SIG-M5 treated with dmso at 0.1 percent for 504 hours (cell line): ENCODE measurements around the gene ELOVL6.
"Not testable (repeated sequence)": the region's sequence is repeated elsewhere in the genome, so short reads cannot be mapped to it uniquely, and the experiment has no call there.

Experiments
- DNase-seq: peaks from one replicate; lab custom pipeline; 2025; ENCODE audit not compliant: unreplicated experiment; lab: John Stamatoyannopoulos, UW

The ELOVL6 gene

DNA sequence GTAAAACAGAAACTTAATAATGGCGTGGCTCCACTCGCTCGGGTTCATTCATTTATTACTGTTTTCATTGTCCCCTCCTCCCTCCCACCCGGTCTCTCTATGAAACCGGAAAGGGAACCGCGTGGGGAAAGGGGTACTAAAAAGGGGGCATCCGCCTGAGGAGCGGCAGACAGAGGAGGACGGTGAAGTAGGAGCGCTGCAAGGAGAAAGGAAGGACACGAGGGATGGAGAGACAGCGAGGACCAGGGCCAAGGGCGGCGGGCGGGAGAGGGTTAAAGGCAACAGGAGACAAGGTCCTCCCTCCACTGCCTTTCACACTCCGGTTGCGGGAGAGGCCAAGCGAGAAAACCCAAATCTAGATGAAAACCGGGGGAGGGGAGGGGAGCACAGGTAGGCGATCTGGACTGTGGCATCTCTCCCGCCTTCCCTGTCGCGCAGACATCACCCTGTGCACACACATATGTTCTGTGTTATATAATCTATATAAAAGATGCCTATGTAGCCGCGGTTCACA, 829 bp downstream of the ELOVL6 start:
- DNase-seq, result peak; percentile 36

DNA sequence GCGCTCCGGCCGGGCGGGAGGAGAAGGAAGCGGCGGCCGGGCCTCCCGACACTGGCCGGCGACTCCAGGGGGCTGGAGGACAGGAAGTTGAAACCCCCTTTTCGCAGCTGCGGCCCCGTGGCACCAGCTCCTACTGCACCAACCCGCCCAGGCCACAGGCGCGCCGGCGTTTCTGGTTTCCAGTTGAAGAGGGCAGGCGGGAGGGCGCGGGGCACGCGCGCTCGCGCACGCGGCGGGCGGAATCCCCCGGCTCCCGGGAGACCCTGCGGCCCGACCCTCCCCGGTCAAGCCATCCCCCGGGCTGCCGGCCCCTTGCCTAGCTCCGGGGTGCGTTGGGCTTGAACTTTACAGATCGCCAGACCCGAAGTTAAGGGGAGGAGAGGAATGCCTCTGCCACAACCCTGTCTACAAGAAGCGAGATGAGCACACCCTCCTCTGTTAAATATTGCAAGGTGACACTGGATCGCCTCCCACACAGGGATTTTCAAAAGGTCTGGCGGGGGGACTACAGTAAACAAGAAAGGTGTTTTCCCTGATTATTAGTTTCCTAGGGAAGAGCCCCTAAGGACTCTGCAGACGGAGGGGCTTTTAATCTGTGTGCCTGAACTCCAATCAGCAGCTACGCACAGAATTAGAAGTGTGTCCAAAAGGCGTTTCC, 1.4 kb downstream of the ELOVL6 start:
- peak; percentile 36 for DNase-seq

DNA sequence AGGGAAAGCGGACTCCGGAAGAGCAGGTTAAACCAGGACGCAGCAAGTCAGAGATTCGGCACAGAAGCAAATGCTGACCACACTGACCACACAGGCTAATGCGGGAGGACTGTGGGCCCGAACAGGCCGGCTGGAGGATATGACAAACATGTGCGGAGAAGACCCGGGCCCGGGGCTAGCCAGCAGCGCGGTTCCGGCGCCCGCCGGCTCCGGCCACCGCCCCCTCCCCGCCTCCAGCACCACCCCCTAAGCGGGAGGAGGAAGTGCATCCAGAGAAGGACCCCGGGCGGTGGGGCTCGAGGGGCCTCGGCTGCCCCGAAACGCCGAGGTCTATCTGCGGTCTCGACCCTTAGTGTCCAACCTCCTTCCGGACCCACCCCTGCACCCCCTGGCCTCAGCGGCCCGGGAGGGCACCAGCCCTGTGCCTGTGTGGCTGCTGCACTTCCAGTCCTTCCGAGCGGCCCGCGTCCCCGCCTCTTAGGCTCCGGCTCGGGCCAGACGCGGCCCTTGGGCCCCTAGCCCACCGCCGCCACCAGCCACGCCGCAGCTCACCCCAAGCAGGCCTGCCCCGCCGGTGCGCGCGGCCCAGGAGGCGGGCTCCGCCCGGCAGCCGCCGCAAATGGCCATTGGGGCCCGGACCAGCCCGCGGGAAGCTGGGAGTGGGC, 2.1 kb downstream of the ELOVL6 start:
- peak; percentile 10 for DNase-seq

DNA sequence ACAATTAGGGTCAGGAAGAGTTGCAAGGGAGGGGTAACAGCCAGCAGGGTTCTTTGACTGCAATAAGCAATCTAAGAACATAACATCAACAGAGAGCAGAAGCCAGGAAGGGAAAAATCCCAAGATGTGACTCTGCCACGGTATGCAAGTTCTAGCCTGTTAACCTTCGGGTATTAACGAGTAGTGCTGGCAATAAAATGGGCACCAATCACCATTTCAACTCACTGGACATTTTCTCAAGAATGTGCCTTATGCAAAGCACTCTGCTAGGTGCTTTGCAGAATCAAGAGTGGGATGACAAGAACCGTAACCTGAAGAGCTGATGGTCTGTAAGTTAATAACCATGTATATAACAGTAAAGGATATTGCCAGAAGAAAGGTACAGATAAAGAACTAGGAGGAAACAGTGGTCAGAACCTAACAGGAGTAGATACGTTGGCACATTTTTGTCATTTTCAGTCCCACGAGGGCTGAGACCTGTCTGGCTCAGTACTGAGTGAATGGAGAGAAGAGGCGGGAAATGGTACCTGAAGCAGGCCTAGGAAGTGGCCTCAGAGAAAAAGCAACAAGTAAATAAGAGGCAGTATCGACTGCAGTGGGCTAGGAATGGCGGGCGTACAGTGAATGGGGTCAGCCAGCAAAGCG, 2.7 kb downstream of the ELOVL6 start:
- DNase-seq, result no peak

DNA sequence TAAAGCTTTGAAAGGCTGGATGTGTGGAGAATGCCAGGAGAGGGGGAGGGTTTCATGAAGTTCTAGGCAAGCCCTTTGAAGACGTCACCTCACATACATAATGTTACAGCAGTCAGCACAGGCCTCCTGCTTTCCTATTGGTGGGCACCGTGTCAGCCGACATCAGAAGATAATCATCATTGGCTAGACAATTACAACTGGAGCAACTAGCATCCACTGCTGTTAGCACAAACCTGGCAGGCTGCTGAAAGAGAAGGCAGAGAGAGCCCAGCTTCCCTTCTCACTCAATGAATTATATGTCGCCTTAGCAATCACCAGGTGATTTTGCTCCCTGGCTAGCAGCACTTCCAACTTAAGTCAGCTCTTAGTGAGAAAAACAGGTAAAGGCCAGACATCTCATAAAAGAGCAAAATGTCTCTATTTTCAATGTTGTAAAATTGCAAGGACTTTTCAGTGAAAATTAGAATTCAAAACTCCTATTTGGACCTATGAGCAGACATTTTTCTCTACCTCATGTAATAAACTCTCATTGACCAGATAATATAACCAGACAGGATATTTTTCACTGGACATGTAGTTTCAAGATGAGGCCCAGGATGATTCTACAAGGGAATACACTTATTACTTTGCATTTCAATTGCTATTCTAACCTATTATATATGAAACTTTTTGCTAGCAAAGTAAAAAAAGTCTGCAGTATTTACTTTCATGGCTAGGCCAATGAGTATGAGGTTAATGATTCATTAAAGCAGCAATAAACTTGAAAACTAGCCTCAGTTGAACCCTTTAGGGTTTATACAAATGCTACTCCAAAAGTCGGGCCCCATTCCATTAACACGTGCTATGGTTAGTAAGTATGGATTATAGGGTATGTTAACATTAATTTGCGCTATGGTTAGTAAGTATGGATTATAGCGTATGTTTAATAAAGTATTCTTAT, 4.3 kb downstream of the ELOVL6 start:
- peak; percentile 62 for DNase-seq

DNA sequence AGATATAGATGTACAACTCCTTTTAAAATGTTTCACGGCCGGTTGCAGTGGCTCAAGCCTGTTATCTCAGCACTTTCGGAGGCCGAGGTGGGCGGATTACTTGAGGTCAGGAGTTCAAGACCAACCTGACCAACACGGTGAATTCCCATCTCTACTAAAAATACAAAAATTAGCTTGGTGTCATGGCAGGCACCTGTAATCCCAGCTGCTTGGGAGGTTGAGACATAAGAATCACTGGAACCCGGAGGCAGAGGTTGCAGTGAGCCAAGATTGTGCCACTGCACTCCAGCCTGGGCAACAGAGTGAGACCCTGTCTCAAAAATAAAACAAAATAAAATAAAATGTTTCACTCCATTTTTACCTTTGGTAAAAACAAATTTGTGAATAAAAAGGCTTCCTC, 5.1 kb downstream of the ELOVL6 start:
- DNase-seq, result not testable (repeated sequence)

DNA sequence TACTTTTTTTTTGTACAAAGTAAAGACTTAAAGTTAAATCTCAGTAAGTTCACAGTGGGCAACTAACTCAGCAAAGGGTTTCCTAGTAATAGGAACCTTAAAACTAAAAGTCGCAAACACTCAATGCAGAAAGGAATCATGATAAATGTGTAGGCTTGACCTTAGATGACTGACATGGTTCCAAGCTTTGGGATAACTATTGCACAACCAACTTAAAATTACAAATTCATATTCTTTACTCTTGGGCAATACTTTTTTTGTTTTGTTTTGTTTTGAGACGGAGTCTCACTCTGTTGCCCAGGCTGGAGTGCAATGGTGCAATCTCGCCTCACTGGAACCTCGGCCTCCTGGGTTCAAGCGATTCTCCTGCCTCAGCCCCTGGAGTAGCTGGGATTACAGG, 8.2 kb downstream of the ELOVL6 start:
- DNase-seq, result no peak

DNA sequence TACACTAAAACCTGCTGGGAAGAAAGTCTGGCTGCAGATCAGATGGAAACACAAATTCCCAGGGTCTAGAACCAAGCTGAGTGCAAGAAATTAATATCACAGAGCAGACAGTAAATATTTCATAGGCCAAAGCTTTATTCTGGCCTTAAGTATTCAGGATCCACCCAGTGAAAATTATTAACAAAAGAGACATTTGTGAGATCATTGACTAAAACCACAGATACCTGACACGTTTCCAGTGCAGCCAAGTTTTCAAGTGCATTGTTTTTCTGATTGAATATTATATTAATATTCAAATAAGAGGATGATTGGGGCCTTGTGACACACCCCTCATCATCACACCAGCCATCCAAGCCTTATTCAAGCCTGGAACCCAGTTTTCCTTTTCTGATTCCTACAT, 10.3 kb downstream of the ELOVL6 start:
- no peak for DNase-seq

DNA sequence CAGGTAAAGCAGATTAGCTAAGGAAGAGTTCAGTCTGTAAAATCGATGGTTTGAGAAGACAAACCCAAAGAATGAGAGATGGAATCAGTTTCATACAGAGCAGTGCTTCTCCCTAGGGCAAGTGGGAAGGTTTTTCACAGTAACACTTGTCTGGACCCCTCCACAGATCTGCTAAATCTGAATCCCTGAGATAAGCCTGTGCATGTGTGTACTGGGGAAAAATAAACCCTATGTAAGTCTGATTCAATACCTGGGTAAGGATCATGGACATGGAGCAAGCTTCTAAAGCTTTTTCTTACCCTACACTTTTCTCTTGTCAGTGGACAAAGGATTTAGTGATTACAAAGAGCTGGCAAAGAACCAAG, 13.6 kb downstream of the ELOVL6 start:
- DNase-seq, result no peak

DNA sequence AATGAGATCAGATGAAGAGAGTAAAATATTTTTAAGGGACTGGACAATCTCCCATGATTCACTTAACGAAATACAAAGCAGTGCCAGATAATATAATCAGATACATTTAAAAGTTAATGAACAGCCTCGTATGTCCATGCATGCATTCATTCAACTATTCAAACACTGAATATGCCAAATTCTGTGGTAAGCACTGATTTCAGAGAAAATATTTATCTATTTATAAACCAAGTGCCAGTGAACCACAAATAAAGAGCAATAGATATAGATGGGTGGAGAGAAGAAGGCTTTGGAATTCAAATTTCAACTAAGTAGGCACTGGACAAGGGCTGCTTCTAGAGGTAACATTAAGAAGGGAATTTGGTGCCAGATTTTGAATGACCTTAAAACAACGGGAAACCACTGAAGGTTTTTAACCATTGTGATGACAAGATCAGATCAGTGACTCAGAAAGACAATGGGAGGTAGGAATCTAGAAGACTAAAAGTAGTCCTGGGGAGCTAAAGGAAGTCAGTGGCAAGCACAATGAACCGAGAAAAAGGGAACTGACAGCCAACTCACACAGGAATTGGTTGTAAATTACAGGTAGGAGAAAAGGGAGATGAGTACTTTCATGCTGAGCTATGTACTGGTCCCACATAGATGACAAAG, 14.2 kb downstream of the ELOVL6 start:
- DNase-seq, result no peak

DNA sequence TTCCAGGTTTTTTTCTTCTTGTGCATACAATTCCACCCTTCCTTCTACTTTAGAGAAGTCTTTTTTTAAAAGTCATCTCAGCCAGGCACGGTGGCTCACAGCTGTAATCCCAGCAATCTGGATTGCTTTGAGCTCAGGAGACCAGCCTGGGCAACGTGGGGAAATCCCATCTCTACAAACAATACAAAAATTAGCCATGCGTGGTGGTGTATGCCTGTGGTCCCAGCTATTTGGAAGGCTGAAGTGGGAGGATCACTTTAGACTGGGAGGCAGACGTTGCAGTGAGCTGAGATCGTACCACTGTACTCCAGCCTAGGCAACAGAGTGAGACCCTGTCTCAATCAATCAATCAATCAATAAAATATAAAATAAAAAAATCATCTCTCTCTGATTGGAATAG, 14.8 kb downstream of the ELOVL6 start:
- no peak for DNase-seq

DNA sequence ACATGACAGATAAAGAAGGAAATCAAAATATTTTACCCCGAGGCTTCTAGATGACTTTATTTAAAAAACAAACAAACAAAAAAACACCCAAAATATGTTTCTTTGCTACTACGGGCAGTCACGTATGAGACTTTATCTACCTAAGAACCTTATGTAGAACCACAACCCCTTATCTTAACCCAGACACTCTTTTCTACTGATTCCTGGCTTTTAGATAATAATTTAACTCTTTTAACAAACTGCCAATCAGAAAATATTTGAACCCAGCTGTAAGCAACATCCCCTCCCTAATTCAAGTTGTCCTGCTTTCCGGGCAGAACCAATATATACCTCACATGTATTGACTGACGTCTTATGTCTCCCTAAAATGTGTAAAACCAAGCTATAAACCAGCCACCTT, 15.4 kb downstream of the ELOVL6 start:
- DNase-seq, result no peak

DNA sequence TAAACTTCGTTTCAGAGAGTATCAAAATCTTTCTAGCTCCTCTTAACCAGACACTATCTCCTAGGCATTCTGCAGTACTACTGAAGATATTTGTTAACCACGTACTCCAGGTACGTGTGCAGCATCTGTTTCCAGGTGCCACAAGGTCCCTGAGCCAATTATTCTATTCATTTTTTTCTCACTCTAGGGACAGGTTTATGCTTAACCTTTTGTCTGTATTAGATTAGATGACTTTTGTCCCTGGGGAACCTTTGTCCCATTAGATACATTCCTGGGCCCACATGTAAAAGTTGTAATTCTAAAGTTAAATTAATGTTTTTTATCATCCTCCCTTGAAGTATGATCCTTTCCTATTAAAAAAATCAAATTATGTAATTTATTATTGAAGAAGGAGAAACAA, 16.5 kb downstream of the ELOVL6 start:
- no peak for DNase-seq

DNA sequence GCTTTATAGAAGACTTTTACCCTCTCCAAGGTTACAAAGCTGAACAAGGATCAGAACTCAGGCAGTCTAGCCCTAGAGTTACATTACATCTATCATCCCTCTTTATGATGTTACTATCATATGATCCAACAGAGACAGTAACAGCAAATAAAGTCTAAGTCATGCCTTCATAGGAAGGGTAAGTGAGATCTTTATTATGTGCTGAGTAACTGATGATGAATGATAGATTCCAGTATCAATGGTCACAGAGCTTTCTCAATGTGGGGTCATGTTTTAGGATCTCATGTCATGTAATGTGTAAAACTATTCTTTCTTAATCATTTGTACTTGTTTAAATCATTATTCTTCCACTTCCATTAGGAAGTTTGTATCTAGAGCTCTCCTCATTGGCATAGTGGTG, 22.8 kb downstream of the ELOVL6 start:
- no peak for DNase-seq

DNA sequence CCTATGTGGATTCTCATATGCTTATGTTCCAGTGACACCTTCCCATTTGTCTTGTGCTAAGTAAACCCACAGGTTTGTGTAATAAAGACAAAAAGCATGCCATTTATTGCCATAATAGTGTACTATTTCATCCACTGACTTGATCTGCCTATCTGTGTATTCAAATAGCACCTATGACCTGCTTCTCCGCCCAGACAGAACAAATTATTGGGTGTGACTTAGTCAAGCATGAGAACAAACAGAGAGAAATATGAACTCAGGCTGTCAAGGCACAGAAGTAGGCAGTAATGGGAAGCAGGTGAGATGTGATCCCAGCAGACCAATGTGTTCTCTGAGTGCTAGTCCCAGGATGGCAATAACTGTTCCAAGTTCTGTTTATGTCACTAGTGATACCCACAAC, 25.4 kb downstream of the ELOVL6 start:
- DNase-seq, result peak; percentile 19

DNA sequence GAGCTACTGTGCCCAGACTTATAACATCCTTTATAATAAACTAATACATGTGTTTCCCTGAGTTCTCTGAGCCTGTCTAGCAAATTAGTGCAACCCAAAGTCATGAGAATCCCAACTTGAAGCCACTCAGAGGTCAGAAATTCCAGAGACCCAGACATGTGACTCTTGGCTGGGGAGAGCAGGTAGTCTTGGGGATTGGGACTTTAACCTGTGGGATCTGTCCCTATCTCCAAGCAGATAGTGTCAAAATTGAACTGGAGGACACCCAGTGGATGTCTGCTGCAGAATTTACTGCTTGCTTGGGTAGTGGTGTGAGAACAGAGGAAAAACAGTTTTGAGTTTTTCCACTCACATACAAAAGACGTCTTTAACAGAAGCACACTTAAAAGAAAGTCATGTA, 26.4 kb downstream of the ELOVL6 start:
- no peak for DNase-seq

DNA sequence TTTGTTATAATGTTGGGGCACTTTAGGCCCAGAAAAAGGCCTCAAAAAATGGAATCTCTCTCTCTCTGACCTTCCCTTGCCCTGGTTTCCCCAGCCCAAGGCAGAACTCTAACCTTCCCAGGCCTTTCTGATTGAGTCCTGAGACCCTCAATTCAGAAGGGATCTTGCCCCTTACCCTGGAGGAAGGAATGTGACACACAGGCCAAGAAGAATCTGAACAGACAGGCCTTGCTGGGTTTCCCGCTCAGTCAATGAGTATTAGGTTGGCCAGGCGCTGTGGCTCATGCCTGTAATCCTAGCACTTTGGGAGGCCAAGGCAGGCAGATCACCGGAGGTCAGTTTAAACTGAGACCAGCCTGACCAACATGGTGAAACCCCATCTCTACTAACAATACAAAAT, 27.6 kb downstream of the ELOVL6 start:
- DNase-seq, result no peak

DNA sequence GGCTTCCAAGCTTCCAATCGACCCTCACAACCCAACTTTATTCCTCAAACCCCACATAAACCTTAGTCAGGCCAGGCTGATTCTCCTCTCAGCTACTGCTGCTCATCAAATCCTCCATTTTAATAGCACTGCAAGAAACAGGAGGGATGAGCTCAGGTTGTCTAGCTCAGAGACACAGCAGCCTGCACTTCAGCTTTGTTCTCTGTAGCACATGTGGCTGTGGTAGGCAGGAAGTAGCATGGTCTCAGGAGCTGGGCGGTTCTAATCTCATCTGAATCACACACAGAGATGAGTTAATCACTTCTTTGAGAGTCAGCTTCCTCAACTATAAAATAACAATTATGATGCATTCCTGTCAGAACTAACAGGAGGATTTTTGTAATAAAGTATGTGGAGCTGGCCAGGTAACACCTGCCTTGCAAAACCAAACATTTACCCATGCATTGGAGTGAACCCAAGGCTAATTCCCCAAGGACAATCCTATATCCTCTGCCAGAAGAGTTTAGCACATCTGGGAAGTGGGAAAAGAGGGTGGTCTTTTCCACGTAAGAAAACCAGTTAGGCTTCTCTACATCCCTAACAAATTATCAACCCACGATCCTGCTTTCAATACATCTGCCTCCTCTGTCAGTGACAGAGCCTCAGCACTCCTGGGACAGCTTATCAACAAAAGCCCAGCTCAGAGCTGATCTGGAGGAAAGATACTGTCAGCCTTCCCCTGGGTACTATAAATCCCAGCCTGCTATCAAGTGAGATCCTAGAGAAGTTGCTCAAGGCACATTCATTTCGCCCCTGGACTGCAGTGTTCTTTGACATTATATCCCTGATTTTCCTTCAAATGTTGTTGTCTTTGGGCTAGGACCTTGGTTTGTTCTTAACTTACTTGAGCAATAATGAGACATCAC, 32.8 kb downstream of the ELOVL6 start:
- no peak for DNase-seq

DNA sequence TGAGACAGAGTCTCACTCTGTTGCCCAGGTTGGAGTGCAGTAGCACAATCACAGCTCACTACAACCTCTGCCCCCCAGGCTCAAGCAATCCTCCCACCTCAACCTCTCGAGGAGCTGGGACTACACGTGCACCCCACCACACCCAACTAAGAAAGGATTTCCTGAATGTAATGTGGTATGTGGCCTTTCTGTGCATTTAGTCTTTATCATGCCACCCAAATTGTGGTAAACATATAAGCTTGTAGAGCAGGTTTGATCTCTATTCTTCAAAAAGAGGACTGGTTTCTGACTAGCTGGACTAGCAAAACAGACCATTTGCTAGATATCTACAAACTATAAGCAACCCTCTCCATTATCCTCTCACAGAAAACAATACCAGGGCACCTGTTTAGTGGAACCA, 33.6 kb downstream of the ELOVL6 start:
- DNase-seq, result peak; percentile 12

DNA sequence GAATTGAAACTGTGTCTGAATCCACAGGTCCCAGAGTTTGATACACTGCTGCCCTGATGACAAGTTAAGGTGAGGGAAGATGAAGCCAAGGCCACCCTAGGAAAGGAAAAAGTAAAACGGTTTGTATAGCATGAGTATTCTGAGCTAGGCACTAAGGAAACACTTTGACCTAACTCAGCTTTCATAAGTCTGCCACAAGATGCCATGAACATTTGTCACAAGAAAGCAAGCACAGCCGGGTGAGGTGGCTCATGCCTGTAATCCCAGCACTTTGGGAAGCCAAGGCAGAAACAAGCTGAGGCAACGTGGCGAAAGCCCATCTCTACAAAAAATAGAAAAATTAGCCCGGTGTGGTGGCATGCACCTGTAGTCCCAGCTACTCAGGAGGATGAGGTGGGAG, 34.2 kb downstream of the ELOVL6 start:
- no peak for DNase-seq
